ENCODE measurements around the gene CDC40.

GRCh38 chr6:110256366-110256765 is 76.1 kb downstream of the CDC40 start:
- TF ChIP-seq POLR2A (IDR thresholded peaks at IDR 0.05) (no peak), CTCF (IDR thresholded peaks at IDR 0.05) (no peak)
